ENCODE data around the gene ACO2. TPM values are rescaled to one million over a fixed set of nuclear protein-coding genes. Genes with fewer than 3 reads are reported as not detected.

The ACO2 gene
- total RNA-seq, 1 experiment from 2014 or later: 34.3 TPM

DNA sequence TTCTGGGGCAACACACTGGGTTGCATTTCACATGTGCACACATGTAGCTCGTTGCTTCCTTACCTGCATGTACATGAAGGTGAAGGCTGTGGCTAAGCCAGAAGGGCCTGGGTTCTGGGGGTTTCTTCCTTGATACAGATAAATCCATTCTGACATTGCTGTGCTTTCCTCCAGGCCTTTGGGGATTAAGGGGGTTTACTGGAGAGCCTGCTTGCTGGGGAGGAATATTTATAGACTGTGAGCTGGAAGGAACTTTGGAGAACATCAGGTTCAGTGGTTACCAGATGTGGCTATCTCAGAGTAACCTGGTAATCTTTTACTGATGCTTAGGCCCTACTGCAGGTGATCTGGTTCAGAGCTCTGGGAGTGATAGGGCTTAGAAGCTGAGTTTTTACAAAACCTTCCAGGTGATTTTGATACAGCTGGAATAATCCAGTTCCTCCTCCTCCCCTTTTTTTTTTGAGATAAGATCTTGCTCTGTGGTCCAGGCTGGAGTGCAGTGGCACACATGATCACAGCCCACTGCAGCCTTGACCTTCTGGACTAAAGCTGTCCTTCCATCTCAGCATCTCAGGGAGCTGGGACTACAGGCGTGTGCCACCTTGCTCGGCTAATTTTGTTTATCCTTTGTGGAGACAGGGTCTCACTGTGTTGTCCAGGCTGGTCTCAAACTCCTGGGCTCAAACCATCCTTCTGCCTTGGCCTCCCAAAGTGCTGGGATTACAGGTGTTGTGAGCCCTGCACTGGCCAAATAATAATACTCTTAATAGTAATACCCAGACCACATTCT, 19.9 kb downstream of the ACO2 start:
- no peak for DNase-seq (ENCODE audit: low spot score)

DNA sequence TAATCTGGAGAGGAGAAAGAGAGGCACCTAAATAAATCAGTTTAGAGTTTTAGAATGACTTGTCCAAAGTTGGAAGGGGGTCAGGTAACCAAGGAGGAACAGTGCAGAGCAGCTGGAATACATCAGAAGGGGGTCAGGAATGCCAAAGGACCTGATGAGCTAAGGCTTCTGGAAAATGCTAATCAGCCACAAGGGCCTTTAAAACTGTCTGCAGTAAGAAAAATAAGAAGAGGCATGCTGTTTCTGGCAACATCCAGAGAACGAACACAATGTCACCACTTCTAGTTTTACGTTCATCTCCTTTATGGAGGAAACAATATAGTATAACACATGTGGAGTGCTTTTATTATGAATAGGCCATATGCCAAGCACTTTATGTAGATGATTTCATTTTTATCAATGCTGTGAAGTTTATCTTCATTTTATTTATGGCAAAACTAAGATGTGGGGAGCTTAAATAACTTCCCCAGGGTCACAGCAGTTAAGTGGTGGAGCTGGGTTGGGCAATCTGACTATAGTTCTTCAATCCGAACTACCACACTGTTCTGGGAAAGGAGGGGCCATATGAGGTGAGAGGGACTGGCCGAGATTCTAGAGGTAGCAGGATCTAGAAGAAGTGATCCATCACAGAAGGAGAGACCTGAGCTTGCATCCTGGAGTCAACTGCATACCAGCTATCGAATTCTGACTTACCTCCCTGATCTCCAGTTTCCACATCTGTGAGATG, 22.6 kb downstream of the ACO2 start:
- no peak for DNase-seq (ENCODE audit: low spot score)

DNA sequence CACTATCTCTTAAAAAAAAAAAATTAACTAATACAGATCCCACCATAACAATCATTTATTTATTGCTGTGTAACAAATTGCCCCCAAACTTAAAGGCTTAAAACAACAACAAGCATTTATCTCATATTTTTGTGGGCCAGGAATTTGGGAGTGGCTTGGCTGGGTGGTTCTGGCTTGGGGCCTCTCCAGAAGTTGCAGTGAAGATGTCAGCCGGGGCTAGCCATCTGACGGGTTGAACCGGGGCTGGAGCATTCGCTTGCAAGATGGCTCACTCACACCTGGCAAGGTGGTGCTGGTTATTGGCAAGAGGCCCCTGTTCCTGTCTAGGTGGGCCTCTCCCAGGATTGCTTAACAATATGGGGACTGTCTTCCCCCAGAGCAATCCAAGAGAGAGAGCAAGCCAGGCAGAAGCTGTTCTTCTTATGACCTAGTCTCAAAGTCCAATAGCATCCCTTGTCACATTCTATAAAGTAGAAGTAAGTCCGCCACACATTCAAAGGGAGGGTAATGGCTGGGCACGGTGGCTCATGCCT, 29.5 kb downstream of the ACO2 start:
- no peak for DNase-seq (ENCODE audit: low spot score)

DNA sequence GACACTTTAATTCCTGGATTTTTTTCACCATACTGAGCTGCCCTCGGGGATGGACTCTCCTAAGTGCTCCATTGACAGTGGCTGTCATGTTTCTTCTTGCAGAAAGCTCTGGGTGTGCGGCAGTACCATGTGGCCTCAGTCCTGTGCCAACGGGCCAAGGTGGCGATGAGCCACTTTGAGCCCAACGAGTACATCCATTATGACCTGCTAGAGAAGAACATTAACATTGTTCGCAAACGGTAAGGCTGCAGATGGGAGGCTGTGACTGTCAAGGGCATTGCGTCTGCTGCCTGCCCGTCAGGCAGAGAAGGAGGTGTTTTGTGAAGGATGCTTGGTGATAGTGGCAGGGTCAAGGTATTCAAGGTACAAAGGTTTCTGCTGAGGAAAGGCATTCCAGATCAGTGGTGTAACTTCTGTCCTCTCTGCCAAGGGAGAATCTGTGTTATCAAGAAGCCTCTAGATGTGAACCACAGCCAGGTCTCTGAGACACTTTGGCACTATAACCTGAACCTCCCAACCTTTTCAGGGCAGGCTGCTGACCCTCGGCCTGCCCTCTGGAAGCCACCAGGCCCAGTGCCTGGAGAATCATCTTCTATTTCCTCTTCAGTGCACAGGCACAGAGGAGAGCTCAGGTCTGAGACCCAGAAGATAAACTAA, 30.8 kb downstream of the ACO2 start:
- DNase-seq (ENCODE audit: low spot score): no peak

DNA sequence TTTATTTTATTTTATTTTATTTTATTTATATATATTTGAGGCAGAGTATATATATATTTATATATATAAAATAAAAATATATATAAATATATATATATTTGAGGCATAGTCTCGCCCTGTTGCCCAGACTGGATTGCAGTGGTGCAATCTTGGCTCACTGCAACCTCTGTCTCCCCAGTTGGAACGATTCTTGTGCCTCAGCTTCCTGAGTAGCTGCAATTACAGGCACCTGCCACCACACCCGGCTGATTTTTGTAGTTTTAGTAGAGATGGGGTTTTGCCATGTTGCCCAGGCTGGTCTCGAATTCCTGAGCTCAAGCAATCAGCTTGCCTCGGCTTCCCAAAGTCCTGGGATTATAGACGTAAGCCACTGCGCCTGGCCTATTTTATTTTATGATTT, 31.4 kb downstream of the ACO2 start:
- DNase-seq (ENCODE audit: low spot score): no peak

DNA sequence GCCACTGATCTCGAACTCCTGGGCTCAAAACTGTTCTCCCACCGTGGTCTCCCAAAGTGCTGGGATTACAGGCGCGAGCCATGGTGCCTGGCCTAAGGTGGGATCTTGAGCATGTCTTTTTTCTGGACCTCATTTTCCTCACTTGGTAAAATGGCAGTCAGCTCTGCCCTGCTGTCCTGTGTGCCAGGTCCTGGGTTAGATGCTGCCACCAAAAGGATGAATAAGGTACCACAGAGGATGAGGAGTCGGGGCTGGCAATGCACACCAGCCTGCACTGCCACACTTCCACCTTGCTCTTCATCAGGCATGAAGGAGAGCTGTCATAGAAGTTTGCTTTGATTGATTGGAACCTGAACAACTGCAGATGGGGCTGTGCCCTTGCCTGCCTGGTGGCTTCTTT, 32.3 kb downstream of the ACO2 start:
- DNase-seq (ENCODE audit: low spot score): no peak

DNA sequence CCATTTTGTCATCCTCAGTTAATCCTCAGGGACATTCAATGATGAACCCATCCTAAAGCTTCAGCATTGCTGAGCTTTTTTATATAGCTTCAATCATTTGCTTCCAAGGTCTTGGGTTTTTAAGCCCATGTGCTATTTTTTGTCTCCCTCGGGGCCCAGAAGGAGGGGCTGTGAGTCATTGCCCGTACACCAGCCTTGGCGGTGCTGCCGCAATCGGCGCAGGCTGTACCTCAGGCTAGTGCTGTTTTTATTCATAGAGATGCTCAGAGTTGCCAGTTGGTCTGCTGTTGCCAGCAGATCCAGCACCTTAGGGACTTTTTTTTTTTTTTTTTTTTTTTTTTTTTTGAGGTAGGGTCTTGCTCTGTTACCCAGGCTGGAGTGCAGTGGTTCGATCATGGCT, 35.5 kb downstream of the ACO2 start:
- DNase-seq (ENCODE audit: low spot score): peak; percentile 30

DNA sequence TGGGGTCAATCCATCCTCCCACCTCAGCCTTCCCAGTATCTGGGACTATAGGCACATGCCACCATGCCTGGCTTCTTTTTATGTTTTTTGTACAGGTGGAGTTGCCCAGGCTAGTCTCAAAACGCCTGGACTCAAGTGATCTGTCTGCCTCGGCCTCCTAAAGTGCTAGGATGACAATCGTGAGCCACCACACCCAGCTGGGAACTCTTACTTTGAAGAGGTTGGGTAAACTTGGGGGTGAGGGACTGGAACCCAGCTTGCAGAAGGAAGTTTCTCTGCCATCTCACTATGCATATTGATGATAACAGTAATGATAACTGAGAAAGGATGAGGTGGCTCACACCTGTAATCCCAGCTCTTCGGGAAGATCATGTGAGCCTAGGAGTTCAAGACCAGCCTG, 35.9 kb downstream of the ACO2 start:
- DNase-seq (ENCODE audit: low spot score): no peak

DNA sequence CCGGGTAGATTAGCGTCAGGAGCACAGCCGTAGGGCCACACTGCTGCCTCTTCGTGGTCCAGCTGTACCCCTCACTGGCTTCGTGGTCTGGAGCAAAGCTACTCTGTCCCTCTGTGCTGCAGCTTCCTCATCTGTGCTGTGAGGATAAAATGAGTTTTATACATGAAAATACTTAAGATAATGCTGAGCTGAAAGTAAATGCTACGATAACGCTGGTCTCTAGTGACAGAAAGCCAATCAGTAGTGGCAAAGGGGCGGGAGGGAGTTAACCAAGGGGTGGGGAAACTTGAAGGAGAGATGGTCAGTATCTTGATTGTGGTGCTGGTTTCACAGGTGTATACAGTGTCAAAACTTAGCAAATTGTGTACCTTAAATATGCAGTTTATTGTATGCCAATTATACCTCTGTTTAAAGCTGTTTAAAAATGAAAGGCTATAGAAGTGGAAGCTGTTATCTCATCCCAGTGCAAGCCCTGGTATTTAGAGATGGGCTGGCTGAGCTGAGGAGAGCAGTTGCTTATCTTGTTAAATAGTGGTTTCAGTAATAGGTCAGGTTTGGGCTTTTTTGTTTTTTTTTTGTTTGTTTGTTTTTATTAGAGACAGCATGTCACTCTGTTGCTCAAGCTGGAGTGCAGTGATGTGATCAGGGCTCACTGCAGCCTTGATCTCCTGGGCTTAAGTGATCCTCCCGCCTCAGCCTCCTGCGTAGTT, 36.7 kb downstream of the ACO2 start:
- DNase-seq (ENCODE audit: low spot score): no peak

DNA sequence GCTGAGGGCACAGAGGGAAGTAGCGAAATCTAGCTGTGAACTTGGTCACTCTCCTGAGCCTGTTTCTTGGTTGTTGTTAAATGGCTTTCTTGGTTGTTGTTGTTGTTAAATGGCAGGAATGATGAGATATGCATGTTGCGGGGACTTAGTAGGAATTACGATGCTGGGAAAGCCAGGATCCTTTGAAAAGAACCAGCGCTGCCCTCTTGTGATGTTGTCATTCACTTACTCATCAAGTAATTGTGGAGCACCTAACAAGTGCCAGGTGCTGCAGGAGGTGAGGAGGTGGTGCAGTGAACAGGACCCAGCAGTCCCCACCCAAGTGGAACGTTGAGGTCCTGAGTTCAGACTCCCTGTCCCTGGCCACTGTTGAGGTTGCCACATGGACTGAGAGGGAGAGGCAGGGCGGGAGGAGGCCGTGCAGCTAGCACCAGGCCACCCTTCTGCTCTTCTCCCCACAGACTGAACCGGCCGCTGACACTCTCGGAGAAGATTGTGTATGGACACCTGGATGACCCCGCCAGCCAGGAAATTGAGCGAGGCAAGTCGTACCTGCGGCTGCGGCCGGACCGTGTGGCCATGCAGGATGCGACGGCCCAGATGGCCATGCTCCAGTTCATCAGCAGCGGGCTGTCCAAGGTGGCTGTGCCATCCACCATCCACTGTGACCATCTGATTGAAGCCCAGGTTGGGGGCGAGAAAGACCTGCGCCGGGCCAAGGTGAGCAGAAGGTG, 38.6 kb downstream of the ACO2 start:
- no peak for DNase-seq (ENCODE audit: low spot score)

DNA sequence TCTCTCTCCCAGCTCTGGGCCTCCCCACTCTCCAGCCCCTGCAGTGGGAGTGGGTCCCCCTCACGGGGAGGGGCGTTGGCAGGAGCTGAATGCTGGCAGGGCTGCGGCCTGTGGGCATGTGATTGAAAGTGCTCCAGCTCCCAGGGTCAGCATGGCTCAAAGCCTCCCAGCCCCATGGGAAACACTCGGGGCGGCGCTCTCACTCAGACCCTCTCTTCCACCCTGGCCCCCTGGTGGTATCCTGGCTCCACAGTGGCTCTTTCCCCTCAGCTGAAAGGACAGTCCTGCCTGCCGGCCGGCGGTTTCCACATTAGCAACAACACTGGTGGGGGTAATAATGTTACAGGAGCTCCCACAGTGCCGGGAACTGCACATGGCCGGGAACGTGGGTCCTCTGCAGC, 39.9 kb downstream of the ACO2 start:
- no peak for DNase-seq (ENCODE audit: low spot score)

DNA sequence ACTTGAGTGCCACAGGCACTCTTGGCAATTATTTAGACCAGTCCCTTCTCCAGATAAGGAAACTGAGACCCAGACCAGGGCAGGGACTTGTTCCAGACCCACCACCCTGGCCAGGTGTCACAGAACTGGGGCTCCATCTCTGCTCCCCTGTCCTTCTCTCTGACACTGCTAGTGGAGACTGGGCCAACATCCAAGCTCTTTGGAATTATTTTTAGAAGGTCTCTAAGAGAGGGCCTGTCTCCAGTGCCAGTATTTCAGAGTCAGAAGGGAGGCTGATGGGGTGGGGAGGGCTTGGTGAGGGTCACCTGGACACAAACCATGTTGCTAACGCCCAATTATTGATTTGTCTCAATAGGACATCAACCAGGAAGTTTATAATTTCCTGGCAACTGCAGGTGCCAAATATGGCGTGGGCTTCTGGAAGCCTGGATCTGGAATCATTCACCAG, 42.6 kb downstream of the ACO2 start:
- DNase-seq (ENCODE audit: low spot score): no peak

DNA sequence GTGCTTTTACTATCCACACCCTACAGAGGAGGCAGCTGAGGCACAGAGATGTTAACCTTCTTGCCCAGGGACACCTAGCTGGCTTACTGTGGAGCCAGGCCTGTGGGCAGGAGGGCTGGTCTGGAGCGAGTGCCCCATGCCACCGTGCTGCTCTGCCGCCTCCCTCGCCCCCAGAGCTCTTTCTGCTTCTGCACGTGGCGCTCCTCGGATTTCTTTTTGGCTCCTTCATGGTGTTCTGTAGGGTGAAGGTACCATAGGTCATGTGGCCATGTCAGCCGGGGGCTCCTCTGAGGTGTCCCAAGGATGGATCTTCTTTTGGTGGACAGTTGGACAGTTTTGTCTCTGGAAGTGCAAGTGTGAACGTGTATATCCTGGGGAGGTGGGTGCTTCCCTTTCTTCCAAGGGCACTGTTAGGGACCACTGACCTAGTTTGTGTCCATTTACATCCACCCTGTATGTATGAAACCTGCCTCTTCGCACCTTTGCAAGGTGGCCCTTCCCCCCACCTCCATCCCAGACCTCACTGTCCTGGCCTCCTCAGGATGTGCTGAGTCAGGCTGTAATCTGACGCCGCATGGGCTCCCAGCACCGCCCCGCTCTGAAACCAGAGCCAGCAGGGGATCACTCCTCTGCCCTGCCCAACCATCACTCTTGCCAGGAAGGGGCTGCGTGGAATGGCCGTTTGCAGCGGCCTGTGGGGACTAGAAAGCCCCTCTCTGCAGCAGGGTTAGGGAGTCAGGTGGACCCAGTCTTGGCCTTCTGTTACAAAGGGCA, 43.7 kb downstream of the ACO2 start:
- peak; percentile 63 for DNase-seq (ENCODE audit: low spot score)

DNA sequence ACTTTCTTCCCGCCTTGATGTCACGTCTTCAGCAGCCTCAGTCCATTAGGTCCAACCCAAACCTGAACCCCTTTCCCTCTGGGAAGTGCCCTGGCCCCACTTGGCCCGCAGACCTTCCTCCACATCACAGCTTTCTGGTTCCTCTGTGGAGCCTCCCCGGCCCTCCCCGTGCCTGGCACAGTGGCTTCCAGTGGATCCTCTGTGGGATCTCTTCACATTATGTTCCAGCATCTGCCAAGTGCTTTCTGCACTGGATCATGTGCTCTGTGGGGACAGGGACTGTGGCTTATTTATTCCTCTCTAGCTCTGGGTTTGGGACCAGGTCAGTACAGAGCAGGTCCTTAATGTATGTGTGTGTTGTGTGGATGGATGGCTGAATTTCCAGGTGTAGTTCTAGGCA, 44.5 kb downstream of the ACO2 start:
- no peak for DNase-seq (ENCODE audit: low spot score)

DNA sequence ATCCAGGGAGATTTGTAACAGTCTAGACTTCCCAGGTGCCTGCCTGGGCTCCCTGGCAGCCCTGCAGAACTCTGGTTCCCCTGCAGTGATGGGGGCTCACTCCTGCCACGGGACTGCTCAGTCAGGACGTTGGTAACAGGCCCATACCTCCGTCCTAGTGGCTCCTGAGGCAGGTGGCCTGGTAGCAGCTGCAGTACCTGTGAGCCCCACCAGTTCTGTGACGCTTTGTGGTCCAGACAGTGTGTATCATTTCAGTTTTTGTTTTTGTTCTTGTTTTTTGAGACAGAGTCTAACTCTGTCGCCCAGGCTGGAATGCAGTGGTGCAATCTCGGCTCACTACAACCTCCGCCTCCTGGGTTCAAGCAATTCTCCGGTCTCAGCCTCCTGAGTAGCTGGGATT, 47.5 kb downstream of the ACO2 start:
- no peak for DNase-seq (ENCODE audit: low spot score)

DNA sequence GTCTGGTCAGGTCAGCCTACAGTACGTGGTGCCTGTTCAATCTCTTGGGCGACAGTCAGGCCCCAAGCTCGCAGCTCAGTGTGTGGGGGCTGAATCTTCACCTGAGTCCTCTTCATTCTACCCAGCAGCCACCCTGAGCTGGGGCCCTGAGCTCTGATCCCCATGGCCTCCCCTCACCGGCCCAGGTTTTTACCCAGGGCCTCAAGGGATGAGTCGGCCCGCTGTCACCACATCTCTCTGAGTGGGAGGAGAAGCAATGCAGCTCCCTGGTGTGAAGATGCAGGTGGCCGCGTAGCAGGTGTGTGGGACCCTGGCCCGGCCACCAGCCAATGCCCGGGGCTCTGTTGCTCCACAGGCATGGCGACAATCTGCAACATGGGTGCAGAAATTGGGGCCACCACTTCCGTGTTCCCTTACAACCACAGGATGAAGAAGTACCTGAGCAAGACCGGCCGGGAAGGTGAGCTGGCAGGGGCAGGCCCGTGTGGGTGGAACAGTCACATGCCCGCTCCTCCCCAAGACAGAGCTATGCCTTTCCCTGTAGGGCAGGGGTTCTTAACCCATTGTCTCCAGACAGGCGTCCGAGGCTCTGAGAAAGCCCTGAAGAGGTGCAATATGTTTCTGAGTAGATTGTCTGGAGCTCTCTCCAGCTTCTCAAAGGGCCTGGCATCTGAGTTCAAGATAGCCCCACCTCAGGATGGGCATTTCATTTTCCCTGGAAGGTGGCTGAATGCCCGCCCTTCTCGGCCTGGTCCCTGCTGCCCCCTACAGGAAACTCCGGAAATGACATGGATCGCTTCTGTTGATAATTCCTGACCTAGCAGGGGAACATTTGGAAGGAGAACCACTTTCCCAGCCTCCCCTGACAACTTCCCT, 48.5 kb downstream of the ACO2 start:
- peak; percentile 42 for DNase-seq (ENCODE audit: low spot score)

DNA sequence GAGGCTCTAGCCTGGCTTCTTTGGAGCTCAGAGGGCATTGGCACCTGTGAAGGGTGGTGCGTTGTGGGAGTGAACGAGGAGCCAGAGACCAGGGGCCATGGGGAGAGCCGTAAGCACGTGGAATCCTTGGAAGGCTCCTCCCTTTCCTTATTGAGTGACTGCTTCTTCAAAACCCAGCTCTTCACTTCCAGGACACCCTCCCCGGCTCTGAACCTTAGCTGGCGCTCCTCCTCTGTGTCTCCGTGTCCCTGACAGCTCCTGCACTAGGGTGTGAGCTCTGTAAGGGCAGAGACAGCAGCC, 49.1 kb downstream of the ACO2 start:
- DNase-seq (ENCODE audit: low spot score): no peak

DNA sequence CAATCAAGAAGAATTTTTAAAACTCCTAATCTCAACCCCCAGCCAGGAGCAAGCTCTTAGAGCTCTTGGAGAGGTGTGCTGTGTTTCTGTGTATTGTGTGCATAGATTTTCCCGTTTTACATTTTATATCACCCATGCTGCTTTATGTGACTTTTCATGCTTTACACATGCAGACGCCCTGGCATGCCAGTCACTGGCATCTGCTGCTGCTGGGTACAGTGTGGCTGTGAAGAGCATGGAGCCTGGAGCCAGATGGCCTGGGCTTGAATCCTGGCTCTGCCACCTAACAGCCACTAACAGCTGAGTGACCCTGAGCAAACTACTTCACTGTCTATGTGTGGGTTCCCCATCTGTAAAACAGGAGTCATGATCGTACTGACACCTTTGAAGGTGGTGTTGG, 52.2 kb downstream of the ACO2 start:
- DNase-seq (ENCODE audit: low spot score): no peak

DNA sequence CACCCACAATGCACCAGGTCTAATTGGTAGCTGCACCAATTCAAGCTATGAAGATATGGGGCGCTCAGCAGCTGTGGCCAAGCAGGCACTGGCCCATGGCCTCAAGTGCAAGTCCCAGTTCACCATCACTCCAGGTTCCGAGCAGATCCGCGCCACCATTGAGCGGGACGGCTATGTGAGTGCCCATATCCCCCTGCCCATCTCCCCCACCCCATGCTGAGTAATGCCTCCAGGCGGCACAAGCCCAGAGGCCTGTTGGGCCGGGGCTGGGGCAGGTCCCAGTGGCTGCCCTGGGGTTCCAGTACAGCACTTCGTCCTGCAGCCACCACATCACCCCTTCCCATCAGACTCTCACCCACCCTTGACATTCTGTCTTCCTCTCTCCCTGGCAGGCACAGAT, 53.9 kb downstream of the ACO2 start:
- DNase-seq (ENCODE audit: low spot score): no peak
